GM18507 (cell line): Measurements from ENCODE around the gene PLA2G7.

Experiments used
- DNase-seq: peaks from one replicate; pipeline ENCODE4 v3.0.0; 2011; ENCODE audit warnings: low read depth; ENCODE audit not compliant: insufficient read length; ENCODE audit errors: extremely low spot score
- FAIRE-seq: peaks from 2 replicates; lab custom pipeline; 2011; peaks lifted over from hg19 to GRCh38; lab: Jason Lieb, UNC

The PLA2G7 gene

DNA sequence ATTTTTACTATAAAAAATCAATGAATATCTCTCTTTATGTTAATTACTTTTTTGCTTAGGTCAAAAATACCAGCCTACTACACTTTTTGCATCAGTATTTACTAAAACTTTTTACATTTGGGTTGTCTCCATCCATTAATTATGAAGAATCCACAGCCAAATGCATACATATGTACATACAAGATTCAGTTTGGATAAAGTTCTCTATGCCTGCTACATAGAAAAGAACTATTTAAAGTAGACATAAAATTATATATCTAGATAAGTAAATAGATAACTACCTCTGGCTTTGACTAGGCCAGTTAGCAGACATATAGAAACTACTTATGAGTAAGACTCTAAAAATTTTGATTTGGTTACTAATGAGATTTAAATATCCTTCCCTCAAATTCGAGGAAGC, 35.2 kb downstream of the PLA2G7 start:
- no peak for FAIRE-seq

DNA sequence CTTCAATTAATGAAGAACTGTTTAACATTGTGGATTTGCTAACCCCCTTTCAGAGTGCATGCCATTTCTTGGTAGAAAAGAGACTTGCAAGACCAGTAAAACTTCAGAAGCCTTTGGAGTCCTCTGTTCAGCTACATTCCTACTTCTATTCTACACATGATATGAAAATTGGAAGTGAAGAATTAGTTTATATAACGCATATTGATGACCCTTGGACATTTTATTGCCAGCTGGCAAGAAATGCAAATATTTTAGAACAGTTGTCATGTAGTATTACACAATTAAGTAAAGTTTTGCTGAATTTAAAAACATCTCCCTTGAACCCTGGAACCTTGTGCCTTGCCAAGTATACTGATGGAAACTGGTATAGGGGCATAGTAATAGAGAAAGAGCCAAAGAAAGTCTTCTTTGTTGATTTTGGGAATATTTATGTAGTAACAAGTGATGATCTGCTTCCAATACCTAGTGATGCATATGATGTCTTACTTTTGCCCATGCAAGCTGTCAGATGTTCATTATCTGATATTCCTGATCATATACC, 44.2 kb downstream of the PLA2G7 start:
- FAIRE-seq: no peak
- DNase-seq: no peak

More for the DNA sequence above, 35.2 kb downstream of the PLA2G7 start:
- DNase-seq: no peak

DNA sequence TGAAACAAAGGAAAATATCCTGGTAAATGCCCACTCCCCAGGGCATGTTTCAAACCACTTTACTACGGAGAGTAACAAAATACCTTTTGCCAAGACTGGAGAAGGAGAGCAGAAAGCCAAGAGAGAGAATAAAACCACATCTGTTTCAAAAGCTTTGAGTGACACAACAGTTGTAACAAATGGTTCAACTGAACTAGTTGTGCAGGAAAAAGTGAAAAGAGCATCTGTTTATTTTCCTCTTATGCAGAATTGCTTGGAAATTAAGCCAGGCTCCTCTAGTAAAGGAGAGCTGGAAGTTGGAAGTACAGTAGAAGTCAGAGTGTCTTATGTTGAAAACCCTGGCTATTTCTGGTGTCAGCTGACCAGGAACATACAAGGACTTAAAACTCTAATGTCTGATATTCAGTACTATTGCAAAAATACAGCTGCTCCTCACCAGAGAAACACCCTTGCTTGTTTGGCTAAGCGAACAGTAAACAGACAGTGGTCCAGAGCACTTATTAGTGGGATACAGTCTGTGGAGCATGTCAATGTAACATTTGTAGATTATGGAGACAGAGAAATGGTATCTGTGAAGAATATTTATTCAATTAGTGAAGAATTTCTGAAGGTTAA, 44.9 kb downstream of the PLA2G7 start:
- DNase-seq (no peak), FAIRE-seq (no peak)

DNA sequence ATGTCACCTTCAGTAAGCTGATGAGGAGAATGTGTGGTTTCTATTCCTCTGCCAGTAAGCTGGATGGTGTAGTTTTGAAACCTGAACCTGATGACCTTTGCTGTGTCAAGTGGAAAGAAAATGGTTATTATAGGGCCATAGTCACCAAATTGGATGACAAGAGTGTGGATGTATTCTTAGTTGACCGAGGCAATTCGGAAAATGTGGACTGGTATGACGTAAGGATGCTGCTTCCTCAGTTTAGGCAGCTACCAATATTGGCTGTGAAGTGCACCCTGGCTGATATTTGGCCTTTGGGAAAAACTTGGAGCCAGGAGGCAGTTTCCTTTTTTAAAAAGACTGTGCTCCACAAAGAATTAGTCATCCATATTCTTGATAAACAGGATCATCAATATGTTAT, 45.5 kb downstream of the PLA2G7 start:
- no peak for DNase-seq
- no peak for FAIRE-seq

DNA sequence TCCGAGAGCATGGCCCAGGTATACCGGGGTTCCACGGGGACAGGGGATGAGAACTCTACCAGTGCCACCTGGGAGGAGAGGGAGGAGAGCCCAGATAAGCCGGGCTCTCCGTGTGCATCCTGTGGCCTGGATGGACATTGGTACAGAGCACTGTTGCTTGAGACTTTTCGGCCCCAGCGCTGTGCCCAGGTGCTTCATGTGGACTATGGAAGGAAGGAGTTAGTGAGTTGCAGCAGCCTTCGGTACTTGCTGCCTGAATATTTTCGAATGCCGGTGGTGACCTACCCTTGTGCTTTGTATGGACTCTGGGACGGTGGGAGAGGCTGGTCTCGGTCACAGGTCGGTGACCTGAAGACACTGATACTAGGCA, 46.2 kb downstream of the PLA2G7 start:
- DNase-seq (no peak), FAIRE-seq (no peak)

DNA sequence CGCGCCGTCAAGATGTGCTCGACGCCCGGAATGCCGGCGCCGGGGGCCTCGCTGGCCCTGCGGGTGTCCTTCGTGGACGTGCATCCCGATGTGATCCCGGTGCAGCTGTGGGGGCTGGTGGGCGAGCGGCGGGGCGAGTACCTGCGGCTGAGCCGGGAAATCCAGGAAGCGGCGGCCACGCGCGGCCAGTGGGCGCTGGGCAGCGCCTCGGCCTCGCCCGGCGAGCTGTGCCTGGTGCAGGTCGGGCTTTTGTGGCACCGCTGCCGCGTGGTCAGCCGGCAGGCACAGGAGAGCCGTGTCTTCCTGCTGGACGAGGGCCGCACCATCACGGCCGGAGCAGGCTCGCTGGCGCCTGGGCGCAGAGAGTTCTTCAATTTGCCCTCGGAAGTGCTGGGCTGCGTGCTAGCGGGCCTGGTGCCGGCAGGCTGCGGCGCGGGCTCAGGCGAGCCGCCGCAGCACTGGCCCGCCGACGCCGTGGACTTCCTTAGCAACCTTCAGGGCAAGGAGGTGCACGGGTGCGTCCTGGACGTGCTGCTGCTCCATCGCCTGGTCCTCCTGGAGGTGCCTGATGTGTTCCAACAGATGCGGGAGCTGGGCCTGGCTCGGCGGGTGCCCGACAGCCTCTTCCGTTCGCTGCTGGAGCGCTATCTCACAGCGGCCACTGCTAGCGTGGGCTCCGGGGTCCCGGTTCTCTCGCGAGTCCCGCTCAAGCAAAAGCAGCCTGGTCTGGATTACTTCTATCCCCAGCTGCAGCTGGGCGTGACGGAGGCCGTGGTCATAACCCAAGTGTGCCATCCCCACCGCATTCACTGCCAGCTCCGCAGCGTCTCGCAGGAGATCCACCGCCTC, 46.8 kb downstream of the PLA2G7 start:
- FAIRE-seq: no peak

DNA sequence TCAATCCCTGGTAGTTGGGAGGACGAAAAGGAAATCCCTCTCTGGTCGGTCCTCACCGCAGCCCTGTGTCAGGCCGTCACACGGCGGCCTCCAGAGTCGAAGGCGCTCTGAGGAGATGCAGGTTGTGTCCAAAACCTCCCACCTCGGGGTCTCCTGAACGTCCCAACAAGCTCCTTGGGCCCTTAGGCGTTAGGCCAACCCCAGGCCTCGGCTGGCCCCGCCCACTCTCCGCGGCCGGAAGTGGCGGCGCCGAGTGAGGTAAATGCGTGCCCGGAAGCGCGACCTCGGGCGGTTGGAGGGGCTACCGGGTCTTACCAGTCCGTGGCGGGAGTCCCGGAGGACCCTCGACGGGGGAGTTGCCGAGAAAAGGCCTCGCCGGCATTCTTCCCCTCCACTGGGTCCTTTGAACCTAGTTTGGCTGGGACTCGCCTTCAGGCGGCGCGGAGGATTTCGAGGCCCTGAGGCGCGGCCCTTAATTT, 47.5 kb downstream of the PLA2G7 start, which contains the start of gene TDRD6:
Gene TDRD6, plus strand, starts transcription at position 267 of the 479 bp plus-strand sequence. CDS start 244 bp downstream, outside the sequence.
- DNase-seq (no peak), FAIRE-seq (no peak)

More for the DNA sequence above, 46.8 kb downstream of the PLA2G7 start:
- no peak for DNase-seq

DNA sequence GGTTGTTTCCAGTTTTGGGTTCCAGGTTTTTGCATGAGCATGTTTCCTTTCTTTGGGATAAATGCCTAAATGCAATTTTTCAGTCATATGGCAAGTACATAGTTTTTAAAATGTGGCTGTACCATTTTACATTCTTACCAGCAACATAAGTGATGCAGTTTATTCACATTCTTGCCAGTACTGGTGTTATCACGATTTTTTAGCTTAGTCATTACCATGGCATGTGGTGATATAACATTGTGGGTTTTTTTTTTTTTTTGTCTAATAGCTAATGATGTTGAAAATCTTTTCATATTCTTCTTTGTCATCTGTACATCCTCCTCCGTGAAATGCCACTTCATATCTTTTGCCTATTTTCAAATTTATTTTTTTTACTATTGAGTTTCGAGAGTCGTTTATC, 50.4 kb downstream of the PLA2G7 start:
- DNase-seq (no peak), FAIRE-seq (no peak)

DNA sequence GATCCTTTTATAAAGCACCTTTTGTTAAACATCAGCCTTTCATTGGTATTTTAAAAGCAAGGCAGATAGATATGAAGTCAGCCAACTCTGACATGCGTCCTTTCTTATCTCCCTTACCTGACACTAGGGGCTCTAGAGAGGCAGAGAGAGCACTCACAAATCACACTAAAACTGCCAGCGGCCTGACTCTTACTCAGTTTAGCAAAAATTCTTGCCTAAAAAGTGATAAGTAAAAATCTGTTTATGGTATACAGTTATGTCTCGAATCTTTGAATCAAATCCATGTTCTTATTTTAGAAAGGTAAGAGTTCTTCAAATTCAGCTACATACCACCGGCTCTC, 57.9 kb downstream of the PLA2G7 start:
- no peak for FAIRE-seq
- no peak for DNase-seq

DNA sequence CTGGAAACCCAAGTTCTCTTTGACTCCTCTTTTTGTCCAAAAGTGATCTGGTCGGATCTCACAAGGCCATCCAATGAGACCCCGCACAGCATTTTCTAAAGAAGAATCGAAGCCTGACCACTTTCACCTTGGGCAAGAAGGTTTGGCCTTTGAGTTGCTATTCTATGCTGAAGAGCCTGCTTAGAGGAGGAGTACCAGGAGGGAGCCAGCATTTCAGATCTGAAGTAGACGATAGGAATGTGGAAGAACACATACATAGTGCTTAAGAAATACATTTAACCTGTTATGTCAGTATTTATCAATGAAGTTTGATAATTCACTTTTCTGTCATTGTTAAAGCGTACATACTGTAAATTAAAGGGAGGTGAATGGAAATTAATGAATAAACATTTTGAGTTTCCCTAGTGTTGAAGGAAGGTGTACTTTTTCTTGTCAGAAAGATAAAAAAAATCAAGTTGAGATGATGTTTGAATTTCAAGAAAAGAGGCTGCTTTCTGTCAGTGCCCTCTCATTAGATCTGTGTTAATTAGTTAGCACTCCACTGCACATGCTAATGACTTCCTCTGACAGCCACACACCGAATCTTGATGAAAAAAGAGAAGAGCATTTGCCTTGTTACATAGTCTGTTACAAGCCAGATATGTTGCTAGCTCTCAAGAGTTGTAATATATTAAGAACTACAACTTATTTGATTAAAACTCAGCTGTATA, 58.4 kb downstream of the PLA2G7 start:
- FAIRE-seq (no peak), DNase-seq (no peak)

DNA sequence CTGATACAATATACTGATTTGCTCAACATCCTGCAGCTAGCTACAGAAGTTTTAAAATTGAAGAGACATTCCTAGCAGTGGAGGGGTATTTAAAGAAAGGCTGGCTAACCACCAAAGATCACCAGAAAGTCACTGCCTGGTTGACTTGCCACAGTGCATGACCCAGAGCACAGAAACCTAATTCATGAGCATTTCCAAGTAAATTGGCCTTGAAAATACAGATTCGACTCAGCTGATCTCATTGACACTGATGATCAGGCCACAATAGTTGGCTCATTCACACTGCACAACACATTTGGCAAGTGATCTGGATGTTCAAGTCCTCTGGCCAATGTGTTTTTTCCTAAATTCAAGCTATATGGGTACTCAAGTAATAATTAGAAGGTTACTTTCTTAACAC, 60.8 kb downstream of the PLA2G7 start:
- FAIRE-seq (no peak), DNase-seq (no peak)

DNA sequence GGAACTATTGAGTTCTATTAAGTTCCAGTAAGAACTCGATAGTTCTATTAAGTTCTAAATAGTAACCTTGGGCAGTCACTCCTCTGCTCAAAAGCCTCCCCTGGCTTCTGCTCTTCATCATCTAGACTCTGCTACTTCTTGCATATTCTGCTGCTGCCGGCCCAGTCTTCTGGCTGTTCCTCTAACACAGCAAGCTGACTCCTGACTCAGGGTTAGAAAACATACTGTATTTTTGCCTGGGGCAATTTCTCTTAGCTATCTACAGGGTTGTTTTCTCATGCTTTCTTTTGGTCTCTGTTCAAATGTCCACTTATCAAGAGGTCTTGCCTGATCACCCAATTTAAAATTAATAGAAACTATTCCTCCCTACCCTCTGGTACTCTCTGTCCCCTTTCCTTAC, 67.8 kb downstream of the PLA2G7 start:
- no peak for FAIRE-seq

DNA sequence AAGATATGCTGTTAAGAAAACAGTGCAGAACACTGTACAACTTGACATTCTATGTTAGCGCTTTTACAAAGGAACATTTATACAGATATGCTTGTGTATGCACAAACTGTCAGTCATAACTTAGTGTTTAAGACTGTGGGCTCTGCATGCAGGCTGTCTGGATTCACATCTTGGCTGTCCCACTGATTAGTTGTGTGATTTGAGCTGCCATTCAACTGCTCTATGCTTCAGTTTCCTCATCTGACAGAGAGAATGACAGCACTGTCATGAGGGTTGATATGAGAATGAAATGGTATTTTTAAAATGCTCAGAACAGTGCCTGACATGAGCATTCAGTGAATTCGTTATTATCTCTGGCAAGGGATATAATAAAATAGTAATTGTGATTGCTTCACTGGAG, 73.7 kb downstream of the PLA2G7 start:
- FAIRE-seq: no peak
- no peak for DNase-seq

More for the DNA sequence above, 67.8 kb downstream of the PLA2G7 start:
- DNase-seq: no peak

DNA sequence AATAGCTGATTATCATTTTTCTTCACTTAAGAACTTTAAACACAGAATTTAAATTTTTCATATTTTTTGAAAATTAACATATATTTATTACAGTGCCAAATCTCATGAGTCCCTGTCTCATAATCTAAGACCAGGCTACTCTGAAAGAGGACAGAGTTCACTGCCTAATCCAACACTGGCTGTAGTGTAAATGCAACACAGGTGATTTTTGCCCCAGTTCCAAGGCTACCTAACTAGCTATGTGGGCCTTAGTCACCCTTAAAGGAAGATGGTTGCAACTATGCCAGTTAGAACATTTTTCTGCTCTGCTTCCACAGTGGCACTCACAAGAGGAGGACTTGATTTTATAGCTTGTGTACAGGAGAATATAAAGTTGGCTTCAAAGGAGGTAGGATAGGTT, 77.5 kb downstream of the PLA2G7 start:
- DNase-seq (no peak), FAIRE-seq (no peak)

DNA sequence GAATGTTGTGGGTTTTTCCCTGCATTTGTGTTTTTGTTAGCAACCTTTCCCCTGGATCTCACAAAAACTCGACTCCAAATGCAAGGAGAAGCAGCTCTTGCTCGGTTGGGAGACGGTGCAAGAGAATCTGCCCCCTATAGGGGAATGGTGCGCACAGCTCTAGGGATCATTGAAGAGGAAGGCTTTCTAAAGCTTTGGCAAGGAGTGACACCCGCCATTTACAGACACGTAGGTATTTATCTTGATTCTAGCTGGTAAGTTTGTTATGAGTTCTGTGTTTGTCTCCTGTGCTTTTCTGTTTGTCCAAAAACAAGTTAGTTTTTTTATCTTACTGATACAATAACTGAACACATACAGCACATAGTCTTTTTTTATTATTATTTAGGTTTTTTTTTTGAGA, 79.4 kb downstream of the PLA2G7 start:
- no peak for DNase-seq
- FAIRE-seq: no peak
